Loucy (cell line): Measurements from ENCODE around the gene RPP14.

Experiments
- H2AFZ ChIP-seq: fragments of 200-600 bp; sonication (generic); 2 replicates; pipeline ENCODE4 v1.6.0; 2016; ENCODE audit warnings: antibody characterized with exemption, mild to moderate bottlenecking, low read length, moderate library complexity
- H3F3A ChIP-seq: fragments of 200-600 bp; 2 replicates; pipeline ENCODE4 v1.6.0; 2016; ENCODE audit warnings: antibody characterized with exemption, low read depth, mild to moderate bottlenecking
- H3K27me3 ChIP-seq: fragments of 200-600 bp; sonication (generic); 2 replicates; pipeline ENCODE4 v1.6.1; 2014; ENCODE audit warnings: low read length, mild to moderate bottlenecking; ENCODE audit not compliant: insufficient read depth, poor library complexity, severe bottlenecking
- H3K36me3 ChIP-seq: fragments of 200-600 bp; sonication (generic); 2 replicates; pipeline ENCODE4 v1.6.1; 2016; ENCODE audit warnings: low read length; ENCODE audit not compliant: insufficient read depth
- H3K4me1 ChIP-seq: fragments of 200-600 bp; sonication (generic); 2 replicates; pipeline ENCODE4 v1.5.1; 2014; ENCODE audit warnings: low read length, mild to moderate bottlenecking; ENCODE audit not compliant: insufficient read depth, poor library complexity, severe bottlenecking
- H3K4me2 ChIP-seq: fragments of 200-600 bp; sonication (generic); 2 replicates; pipeline ENCODE4 v1.6.0; 2014; ENCODE audit warnings: antibody characterized with exemption, low read length, low read depth, mild to moderate bottlenecking; ENCODE audit not compliant: poor library complexity, severe bottlenecking
- H3K4me3 ChIP-seq: fragments of 200-600 bp; sonication (generic); 2 replicates; pipeline ENCODE4 v1.5.1; 2014; ENCODE audit warnings: low read length, mild to moderate bottlenecking, mixed read lengths; ENCODE audit not compliant: poor library complexity, severe bottlenecking
- H3K79me2 ChIP-seq: fragments of 200-600 bp; sonication (generic); 2 replicates; pipeline ENCODE4 v1.6.1; 2014; ENCODE audit warnings: low read length; ENCODE audit not compliant: insufficient read depth
- H3K9ac ChIP-seq: fragments of 200-600 bp; sonication (generic); 2 replicates; pipeline ENCODE4 v1.6.0; 2014; ENCODE audit warnings: mild to moderate bottlenecking, low read depth, low read length, moderate library complexity; ENCODE audit not compliant: poor library complexity, severe bottlenecking
- H3K9me2 ChIP-seq: fragments of 200-600 bp; sonication (generic); replicated peaks from 2 replicates; pipeline ENCODE4 v1.6.1; 2016; ENCODE audit warnings: low read depth, low read length, mixed read lengths
- H3K9me3 ChIP-seq: fragments of 200-600 bp; sonication (generic); 2 replicates; pipeline ENCODE4 v1.6.1; 2014; ENCODE audit warnings: mild to moderate bottlenecking, antibody characterized with exemption, low read length, low read depth; ENCODE audit not compliant: insufficient read depth
- H4K20me1 ChIP-seq: fragments of 200-600 bp; sonication (generic); 2 replicates; pipeline ENCODE4 v1.6.0; 2014; ENCODE audit warnings: antibody characterized with exemption, low read length, mild to moderate bottlenecking; ENCODE audit not compliant: insufficient read depth, poor library complexity, severe bottlenecking
- CTCF ChIP-seq: fragments of 200-600 bp; sonication (generic); conservative IDR thresholded peaks from 2 replicates; pipeline ENCODE4 v1.5.1; 2014; ENCODE audit warnings: mild to moderate bottlenecking, antibody characterized with exemption, low read length
- EZH2phosphoT487 ChIP-seq: fragments of 200-600 bp; IDR thresholded peaks from 2 replicates; pipeline ENCODE4 v1.6.1; 2018; ENCODE audit warnings: antibody characterized with exemption, mild to moderate bottlenecking, moderate library complexity, borderline replicate concordance

The RPP14 gene

GRCh38 chr3:58291671-58292338 is 14.2 kb upstream of the RPP14 start:
- Histone ChIP-seq H3K79me2 (no peaks in the 10 kb centered on the region), H2AFZ (no peak overlapping the region), H3K27me3 (no peaks in the 10 kb centered on the region), H3K4me2 (no peak overlapping the region), H3K4me3 (no peak overlapping the region), H3K9me2 (no peaks in the 10 kb centered on the region), H3K36me3 (no peaks in the 10 kb centered on the region), H4K20me1 (no peaks in the 10 kb centered on the region), H3F3A (no peaks in the 10 kb centered on the region), H3K9me3 (no peaks in the 10 kb centered on the region), H3K9ac (no peak overlapping the region), H3K4me1 (no peaks in the 10 kb centered on the region)
- TF ChIP-seq EZH2phosphoT487 (no peak), CTCF (no peak)

- Histone ChIP-seq H3K27me3 (no peaks in the 10 kb centered on the region), H4K20me1 (no peaks in the 10 kb centered on the region), H2AFZ (no peak overlapping the region), H3K79me2 (no peaks in the 10 kb centered on the region), H3K9me3 (no peaks in the 10 kb centered on the region), H3K9ac (no peak overlapping the region), H3K4me3 (no peak overlapping the region), H3K36me3 (no peaks in the 10 kb centered on the region), H3F3A (no peaks in the 10 kb centered on the region), H3K4me1 (no peaks in the 10 kb centered on the region), H3K9me2 (no peaks in the 10 kb centered on the region), H3K4me2 (no peak overlapping the region)
- no peak for TF ChIP-seq CTCF
- no peak for TF ChIP-seq EZH2phosphoT487
These were observed 13.2 kb upstream of the RPP14 start for GRCh38 chr3:58292866-58293265.

- Histone ChIP-seq H3K9me3 (no peaks in the 10 kb centered on the region), H3K9me2 (no peaks in the 10 kb centered on the region), H3K4me1 (no peaks in the 10 kb centered on the region), H3K27me3 (no peaks in the 10 kb centered on the region), H2AFZ (no peak overlapping the region), H3F3A (no peaks in the 10 kb centered on the region), H3K4me2 (no peak overlapping the region), H4K20me1 (no peaks in the 10 kb centered on the region), H3K36me3 (no peaks in the 10 kb centered on the region), H3K4me3 (no peak overlapping the region), H3K9ac (no peak overlapping the region), H3K79me2 (no peaks in the 10 kb centered on the region)
- TF ChIP-seq CTCF (no peak), EZH2phosphoT487 (no peak)
These were observed 12.5 kb upstream of the RPP14 start for GRCh38 chr3:58293516-58293915.
